H9 (cell line): ENCODE results near the gene ZNF423. TPM values are rescaled to one million over a fixed set of nuclear protein-coding genes. Genes with fewer than 3 reads are reported as not detected.

Source experiments
- DNase-seq: peaks from one replicate; pipeline ENCODE4 v3.0.0-alpha.2; 2017
- H2AFZ ChIP-seq: one replicate; pipeline ENCODE4 v1.6.1; 2013; ENCODE audit warnings: mild to moderate bottlenecking, low read length, control low read depth, moderate library complexity
- H2AK5ac ChIP-seq: 2 replicates; pipeline ENCODE4 v1.6.1; 2013; ENCODE audit warnings: low read length, control low read depth, mixed read lengths; ENCODE audit not compliant: insufficient read length
- H2BK120ac ChIP-seq: one replicate; pipeline ENCODE4 v1.6.1; 2013; ENCODE audit warnings: low read depth, mild to moderate bottlenecking, low read length, control low read depth, inconsistent platforms; ENCODE audit not compliant: poor library complexity, severe bottlenecking
- H2BK12ac ChIP-seq: 2 replicates; pipeline ENCODE4 v1.6.1; 2013; ENCODE audit warnings: low read length, control low read depth, mixed read lengths, low read depth; ENCODE audit not compliant: insufficient read length
- H2BK15ac ChIP-seq: 2 replicates; pipeline ENCODE4 v1.6.1; 2013; ENCODE audit warnings: low read depth, low read length, control low read depth
- H2BK20ac ChIP-seq: one replicate; pipeline ENCODE4 v1.6.1; 2013; ENCODE audit warnings: low read depth, mild to moderate bottlenecking, low read length, control low read depth, inconsistent platforms; ENCODE audit not compliant: poor library complexity, severe bottlenecking
- H2BK5ac ChIP-seq: 2 replicates; pipeline ENCODE4 v1.6.1; 2013; ENCODE audit warnings: low read length, control low read depth, mixed read lengths; ENCODE audit not compliant: insufficient read length
- H3K14ac ChIP-seq: 2 replicates; pipeline ENCODE4 v1.6.1; 2013; ENCODE audit warnings: low read length, control low read depth; ENCODE audit not compliant: insufficient read depth
- H3K18ac ChIP-seq: 2 replicates; pipeline ENCODE4 v1.6.1; 2013; ENCODE audit warnings: low read depth, mild to moderate bottlenecking, mixed read lengths, low read length, control low read depth; ENCODE audit not compliant: insufficient read length
- H3K23ac ChIP-seq: 2 replicates; pipeline ENCODE4 v1.6.1; 2013; ENCODE audit warnings: low read length, control low read depth, mixed read lengths, low read depth; ENCODE audit not compliant: insufficient read length
- H3K23me2 ChIP-seq: 2 replicates; pipeline ENCODE4 v1.6.1; 2013; ENCODE audit warnings: low read depth, mild to moderate bottlenecking, mixed read lengths, low read length, control low read depth; ENCODE audit not compliant: insufficient read length, poor library complexity, severe bottlenecking
- H3K27ac ChIP-seq: 2 replicates; pipeline ENCODE4 v1.5.1; 2013; ENCODE audit warnings: low read length, control low read depth, mixed read lengths, low read depth; ENCODE audit not compliant: insufficient read length
- H3K27me3 ChIP-seq: 2 replicates; pipeline ENCODE4 v1.6.1; 2013; ENCODE audit warnings: low read length, control low read depth, inconsistent platforms; ENCODE audit not compliant: insufficient read depth
- H3K4ac ChIP-seq: 2 replicates; pipeline ENCODE4 v1.6.1; 2013; ENCODE audit warnings: low read depth, mild to moderate bottlenecking, control low read depth, inconsistent platforms, low read length, moderate library complexity
- H3K4me1 ChIP-seq: 2 replicates; pipeline ENCODE4 v1.6.1; 2013; ENCODE audit warnings: low read length, control low read depth, inconsistent platforms; ENCODE audit not compliant: insufficient read depth
- H3K4me2 ChIP-seq: 2 replicates; pipeline ENCODE4 v1.6.1; 2013; ENCODE audit warnings: low read length, control low read depth, mixed read lengths; ENCODE audit not compliant: insufficient read length, insufficient read depth
- H3K56ac ChIP-seq: 2 replicates; pipeline ENCODE4 v1.6.1; 2013; ENCODE audit warnings: low read depth, mild to moderate bottlenecking, mixed read lengths, low read length, control low read depth; ENCODE audit not compliant: insufficient read length
- H3K79me1 ChIP-seq: 2 replicates; pipeline ENCODE4 v1.6.1; 2013; ENCODE audit warnings: low read depth, mild to moderate bottlenecking, moderate library complexity, low read length, control low read depth, inconsistent platforms; ENCODE audit not compliant: insufficient read depth, poor library complexity, severe bottlenecking
- H3K79me2 ChIP-seq: 2 replicates; pipeline ENCODE4 v1.6.1; 2013; ENCODE audit warnings: low read length, control low read depth, inconsistent platforms; ENCODE audit not compliant: insufficient read depth
- H3K9ac ChIP-seq: 2 replicates; pipeline ENCODE4 v1.6.1; 2013; ENCODE audit warnings: low read length, control low read depth, mixed read lengths; ENCODE audit not compliant: insufficient read length; ENCODE audit errors: extremely low read depth
- H3K9me3 ChIP-seq: one replicate; pipeline ENCODE4 v1.6.1; 2013; ENCODE audit warnings: low read depth, low read length, inconsistent platforms; ENCODE audit not compliant: control insufficient read depth
- H3T11ph ChIP-seq: one replicate; pipeline ENCODE4 v1.6.1; 2013; ENCODE audit warnings: mild to moderate bottlenecking, low read length, control low read depth, inconsistent platforms
- H4K20me1 ChIP-seq: one replicate; pipeline ENCODE4 v1.6.1; 2013; ENCODE audit not compliant: control insufficient read depth, insufficient read length, insufficient read depth
- H4K5ac ChIP-seq: 2 replicates; pipeline ENCODE4 v1.6.1; 2013; ENCODE audit warnings: low read depth, mild to moderate bottlenecking, mixed read lengths, low read length, control low read depth; ENCODE audit not compliant: insufficient read length
- H4K8ac ChIP-seq: replicated peaks from 2 replicates; pipeline ENCODE4 v1.6.1; 2013; ENCODE audit warnings: low read length, control low read depth, mixed read lengths, low read depth; ENCODE audit not compliant: insufficient read length
- H4K91ac ChIP-seq: 2 replicates; pipeline ENCODE4 v1.6.1; 2013; ENCODE audit warnings: low read depth, mild to moderate bottlenecking, moderate library complexity, mixed read lengths, low read length, control low read depth; ENCODE audit not compliant: insufficient read length
- H3K27ac Mint-ChIP-seq, 3 experiments: 2 replicates in 2 of 3; 3 replicates in 1 of 3; pipeline ENCODE4 v1.8.0; 2020 to 2021; ENCODE audit warnings: mixed read lengths in 3 of 3, mild to moderate bottlenecking in 1 of 3, moderate library complexity in 1 of 3
- H3K27me3 Mint-ChIP-seq: 2 replicates; pipeline ENCODE4 v1.8.0; 2021; ENCODE audit warnings: low read depth, mild to moderate bottlenecking, moderate library complexity, mixed read lengths
- H3K36me3 Mint-ChIP-seq, 3 experiments: 2 replicates in 2 of 3; 3 replicates in 1 of 3; pipeline ENCODE4 v1.8.0; 2020 to 2021; ENCODE audit warnings: low read depth in 3 of 3, mixed read lengths in 3 of 3; ENCODE audit not compliant: insufficient read depth in 1 of 3
- H3K4me1 Mint-ChIP-seq, 2 experiments: 2 replicates each; pipeline ENCODE4 v1.8.0; 2020; ENCODE audit warnings: mixed read lengths in 2 of 2
- H3K4me3 Mint-ChIP-seq, 2 experiments: 2 replicates in 1 of 2; 3 replicates in 1 of 2; pipeline ENCODE4 v1.8.0; 2020 to 2021; ENCODE audit warnings: mild to moderate bottlenecking in 2 of 2, mixed read lengths in 2 of 2, moderate library complexity in 1 of 2
- H3K9me3 Mint-ChIP-seq, 2 experiments: 2 replicates in 1 of 2; 3 replicates in 1 of 2; pipeline ENCODE4 v1.8.0; 2020; ENCODE audit warnings: mild to moderate bottlenecking in 2 of 2, mixed read lengths in 2 of 2, moderate library complexity in 1 of 2
- WGBS: extraction: QIAGEN DNeasy Blood & Tissue Kit; methylation state at CpG from one replicate; pipeline ENCODE4 v1.1.7; 2013; ENCODE audit warnings: missing lambda C conversion rate, low lambda C conversion rate, mixed read lengths; ENCODE audit not compliant: insufficient read length; ENCODE audit errors: extremely low coverage; 5-methylcytosine and 5-hydroxymethylcytosine counted together
- total RNA-seq: library from RNA; stranded (reverse); gene quantifications from 2 replicates; pipeline ENCODE4 v1.2.1, GENCODE V29; 2021
- TF ChIP-seq, protein P1 (sequence below): fragments of 200-600 bp; sonication (generic); conservative IDR thresholded peaks from 3 replicates; pipeline ENCODE4 v1.8.0; 2021; ENCODE audit warnings: antibody characterized with exemption, mild to moderate bottlenecking

The ZNF423 gene
- total RNA-seq, 1 experiment from 2014 or later = 51.5 TPM

DNA sequence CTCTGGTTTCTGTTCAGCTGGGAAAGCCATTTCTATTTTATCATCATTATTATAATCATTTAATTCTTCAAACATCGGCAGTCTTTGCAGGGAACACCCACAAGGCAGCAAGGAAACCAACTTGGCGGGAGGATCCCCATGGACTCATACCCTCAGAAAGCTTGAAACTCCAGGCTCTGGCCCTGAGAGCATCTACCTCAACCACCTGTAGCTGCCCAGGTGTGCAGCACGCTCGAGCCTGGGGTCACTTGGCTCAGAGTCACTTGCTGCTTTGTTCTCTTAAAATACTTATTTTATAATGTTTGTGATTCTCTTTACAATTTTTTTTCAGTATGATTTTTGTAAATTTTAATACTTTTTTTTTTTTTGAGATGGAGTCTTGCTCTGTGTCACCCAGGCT, 6.8 kb upstream of the ZNF423 start:
- no peak overlapping the region for H3K23ac ChIP-seq
- H2AFZ ChIP-seq = no peak overlapping the region
- no peak overlapping the region for H2BK5ac ChIP-seq
- no peaks in the 10 kb centered on the region for H3K79me1 ChIP-seq
- H2BK15ac ChIP-seq = no peak overlapping the region
- H4K8ac ChIP-seq = no peak overlapping the region
- no peak overlapping the region for H3K9ac ChIP-seq
- no peaks in the 10 kb centered on the region for H4K20me1 ChIP-seq
- no peak overlapping the region for H3K14ac ChIP-seq
- H3K4ac ChIP-seq = no peak overlapping the region
- H3K27ac ChIP-seq = no peak overlapping the region
- no peak overlapping the region for H2BK12ac ChIP-seq
- peaks cover 2% of the 10 kb centered on the region; the same call in 1 of the 2 replicates for H3K27me3 ChIP-seq
- no peak overlapping the region for H3T11ph ChIP-seq
- H3K4me1 ChIP-seq = peaks cover 8% of the 10 kb centered on the region
- no peak overlapping the region for H2BK120ac ChIP-seq
- no CpG with 5 or more reads among the region's 4 CpGs for WGBS
- no peak overlapping the region for H3K4me3 Mint-ChIP-seq
- no peak overlapping the region for H3K18ac ChIP-seq
- peaks cover 8% of the 10 kb centered on the region for H3K23me2 ChIP-seq
- H3K4me2 ChIP-seq = no peak overlapping the region
- no peaks in the 10 kb centered on the region for H3K9me3 ChIP-seq
- DNase-seq = no peak
- no peaks in the 10 kb centered on the region for H3K36me3 Mint-ChIP-seq
- H4K5ac ChIP-seq = no peak overlapping the region
- no peak overlapping the region for H2AK5ac ChIP-seq
- H4K91ac ChIP-seq = no peak overlapping the region
- H3K56ac ChIP-seq = no peak overlapping the region
- H3K4me1 Mint-ChIP-seq = peaks cover 24 to 28% of the 10 kb centered on the region in 2 experiments
- H3K79me2 ChIP-seq = no peaks in the 10 kb centered on the region
- H2BK20ac ChIP-seq = no peak overlapping the region
- no peak overlapping the region for H3K27ac Mint-ChIP-seq
- peaks cover 77% of the 10 kb centered on the region for H3K27me3 Mint-ChIP-seq
- TF ChIP-seq, protein P1, sequence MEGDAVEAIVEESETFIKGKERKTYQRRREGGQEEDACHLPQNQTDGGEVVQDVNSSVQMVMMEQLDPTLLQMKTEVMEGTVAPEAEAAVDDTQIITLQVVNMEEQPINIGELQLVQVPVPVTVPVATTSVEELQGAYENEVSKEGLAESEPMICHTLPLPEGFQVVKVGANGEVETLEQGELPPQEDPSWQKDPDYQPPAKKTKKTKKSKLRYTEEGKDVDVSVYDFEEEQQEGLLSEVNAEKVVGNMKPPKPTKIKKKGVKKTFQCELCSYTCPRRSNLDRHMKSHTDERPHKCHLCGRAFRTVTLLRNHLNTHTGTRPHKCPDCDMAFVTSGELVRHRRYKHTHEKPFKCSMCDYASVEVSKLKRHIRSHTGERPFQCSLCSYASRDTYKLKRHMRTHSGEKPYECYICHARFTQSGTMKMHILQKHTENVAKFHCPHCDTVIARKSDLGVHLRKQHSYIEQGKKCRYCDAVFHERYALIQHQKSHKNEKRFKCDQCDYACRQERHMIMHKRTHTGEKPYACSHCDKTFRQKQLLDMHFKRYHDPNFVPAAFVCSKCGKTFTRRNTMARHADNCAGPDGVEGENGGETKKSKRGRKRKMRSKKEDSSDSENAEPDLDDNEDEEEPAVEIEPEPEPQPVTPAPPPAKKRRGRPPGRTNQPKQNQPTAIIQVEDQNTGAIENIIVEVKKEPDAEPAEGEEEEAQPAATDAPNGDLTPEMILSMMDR = no peak
- no peaks in the 10 kb centered on the region; a peak in 1 of 5 replicates for H3K9me3 Mint-ChIP-seq
